NCI-H2196 treated with DMSO at 0.1 percent for 48 hours (cell line): ENCODE results near the gene CYP11A1.
"Not testable (repeated sequence)": the region's sequence is repeated elsewhere in the genome, so short reads cannot be mapped to it uniquely, and the experiment has no call there.

Experiments
- DNase-seq: peaks from one replicate; lab custom pipeline; 2025; ENCODE audit not compliant: unreplicated experiment; lab: John Stamatoyannopoulos, UW

Gene CYP11A1

GRCh38 chr15:74376226-74376625 is 8.8 kb upstream of the CYP11A1 start:
- no peak for DNase-seq

GRCh38 chr15:74375303-74375693 is 7.9 kb upstream of the CYP11A1 start:
- DNase-seq: peak; percentile 31

GRCh38 chr15:74374648-74375302 is 7.3 kb upstream of the CYP11A1 start:
- no peak for DNase-seq

- DNase-seq: peak; percentile 44
Measured at GRCh38 chr15:74373731-74374647, 6.5 kb upstream of the CYP11A1 start.

- DNase-seq: no peak
Measured at GRCh38 chr15:74373056-74373650, 5.7 kb upstream of the CYP11A1 start.

- no peak for DNase-seq
Measured at GRCh38 chr15:74370471-74370870, 3.0 kb upstream of the CYP11A1 start.

GRCh38 chr15:74369756-74370155 is 2.3 kb upstream of the CYP11A1 start:
- no peak for DNase-seq

- DNase-seq: no peak
Measured at GRCh38 chr15:74369084-74369745, 1.8 kb upstream of the CYP11A1 start.

- no peak for DNase-seq
Measured at GRCh38 chr15:74368121-74368520, 675 bp upstream of the CYP11A1 start.

- DNase-seq: no peak
Measured at GRCh38 chr15:74365598-74366445, 1.6 kb downstream of the CYP11A1 start.

GRCh38 chr15:74364936-74365597 is 2.4 kb downstream of the CYP11A1 start:
- no peak for DNase-seq

- no peak for DNase-seq
Measured at GRCh38 chr15:74362482-74362881, 5.0 kb downstream of the CYP11A1 start.

GRCh38 chr15:74360855-74361254 is 6.6 kb downstream of the CYP11A1 start:
- not testable (repeated sequence) for DNase-seq

- not testable (repeated sequence) for DNase-seq
Measured at GRCh38 chr15:74359376-74359775, 8.1 kb downstream of the CYP11A1 start.

- not testable (repeated sequence) for DNase-seq
Measured at GRCh38 chr15:74357514-74357913, 9.9 kb downstream of the CYP11A1 start.

- not testable (repeated sequence) for DNase-seq
Measured at GRCh38 chr15:74356050-74356449, 11.4 kb downstream of the CYP11A1 start.

GRCh38 chr15:74353992-74354391 is 13.5 kb downstream of the CYP11A1 start:
- DNase-seq: not testable (repeated sequence)

GRCh38 chr15:74352393-74352910 is 15.0 kb downstream of the CYP11A1 start:
- no peak for DNase-seq

- DNase-seq: no peak
Measured at GRCh38 chr15:74351670-74352069, 15.8 kb downstream of the CYP11A1 start.
